Measurements from ENCODE around the gene SLAMF9.

Gene SLAMF9

DNA sequence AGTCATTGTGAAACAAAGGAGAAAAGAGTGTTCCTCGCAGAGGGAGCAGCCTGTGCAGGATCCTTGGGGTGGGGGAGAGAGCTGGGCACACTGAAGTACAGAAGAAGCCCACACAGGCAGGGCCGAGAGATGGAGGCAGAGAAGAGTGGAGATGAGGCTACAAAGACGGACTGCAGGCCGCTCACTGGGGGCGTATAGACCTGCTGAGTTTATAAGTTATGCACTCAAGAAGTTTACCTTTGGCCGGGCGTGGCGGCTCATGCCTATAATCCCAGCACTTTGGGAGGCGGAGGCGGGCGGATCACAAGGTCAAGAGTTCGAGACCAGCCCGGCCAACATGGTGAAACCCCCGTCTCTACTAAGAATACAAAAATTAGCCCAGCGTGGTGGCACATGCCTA is 7.6 kb upstream of the SLAMF9 start:
- TF ChIP-seq CTCF (conservative IDR thresholded peaks at IDR 0.05; ENCODE audit: control insufficient read depth, insufficient read depth, low read depth, low read length), result no peak
- peak overlapping the region; percentile 50 for H3K4me3 ChIP-seq (ENCODE audit: control insufficient read depth, low read depth, low read length)
- DNase-seq (ENCODE audit: low read depth), result no peak

DNA sequence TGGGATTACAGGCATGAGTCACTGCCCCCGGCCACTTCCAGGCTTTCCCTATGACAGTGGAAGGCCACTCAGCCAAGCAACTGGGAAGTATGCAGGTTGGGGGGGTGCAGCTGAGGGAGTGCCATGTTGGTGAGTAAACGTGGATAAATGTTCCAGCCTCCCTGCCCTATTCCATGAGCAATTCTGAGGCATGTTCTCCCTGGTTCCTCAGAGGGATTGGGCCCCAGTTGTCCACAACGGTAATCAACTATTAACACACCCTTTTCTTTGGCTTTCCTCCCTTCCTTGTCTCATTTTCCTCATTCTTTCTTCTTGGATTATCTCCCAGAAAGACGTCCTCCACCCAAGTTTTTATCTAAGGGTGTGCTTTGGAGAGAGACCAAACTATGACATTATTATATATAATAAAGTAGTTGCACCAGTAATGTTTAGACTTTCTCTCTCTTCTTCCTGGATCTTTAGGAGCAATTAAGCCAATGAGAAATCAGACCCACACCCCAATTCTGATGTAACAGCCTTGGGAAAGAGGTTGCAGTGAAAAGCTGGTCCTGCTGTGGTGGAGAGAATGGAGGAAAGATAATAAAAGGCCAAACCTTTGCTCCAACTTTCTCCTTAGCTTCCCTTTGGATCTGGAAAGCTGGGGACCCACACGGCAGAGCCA is 6.8 kb upstream of the SLAMF9 start:
- DNase-seq (ENCODE audit: low read depth), result peak; percentile 97
- no peak for TF ChIP-seq CTCF (conservative IDR thresholded peaks at IDR 0.05; ENCODE audit: control insufficient read depth, insufficient read depth, low read depth, low read length)
- H3K4me3 ChIP-seq (ENCODE audit: control insufficient read depth, low read depth, low read length), result peak overlapping the region; percentile 50

- peak; percentile 46 for DNase-seq (ENCODE audit: low read depth)
- TF ChIP-seq CTCF (conservative IDR thresholded peaks at IDR 0.05; ENCODE audit: control insufficient read depth, insufficient read depth, low read depth, low read length), result no peak
- no peak overlapping the region for H3K4me3 ChIP-seq (ENCODE audit: control insufficient read depth, low read depth, low read length)
These were observed 5.4 kb upstream of the SLAMF9 start for GRCh38 chr1:159959451-159959850.

GRCh38 chr1:159958719-159959380 is 4.8 kb upstream of the SLAMF9 start:
- DNase-seq (ENCODE audit: low read depth), result no peak
- no peak overlapping the region for H3K4me3 ChIP-seq (ENCODE audit: control insufficient read depth, low read depth, low read length)
- TF ChIP-seq CTCF (conservative IDR thresholded peaks at IDR 0.05; ENCODE audit: control insufficient read depth, insufficient read depth, low read depth, low read length), result no peak

- no peak overlapping the region for H3K4me3 ChIP-seq (ENCODE audit: control insufficient read depth, low read depth, low read length)
- TF ChIP-seq CTCF (conservative IDR thresholded peaks at IDR 0.05; ENCODE audit: control insufficient read depth, insufficient read depth, low read depth, low read length), result no peak
- no peak for DNase-seq (ENCODE audit: low read depth)
These were observed 3.8 kb upstream of the SLAMF9 start for GRCh38 chr1:159957824-159958268.

- no peak for TF ChIP-seq CTCF (conservative IDR thresholded peaks at IDR 0.05; ENCODE audit: control insufficient read depth, insufficient read depth, low read depth, low read length)
These were observed 1.4 kb upstream of the SLAMF9 start for GRCh38 chr1:159955456-159955855.

More at GRCh38 chr1:159955456-159955855, 1.4 kb upstream of the SLAMF9 start:
- no peak overlapping the region for H3K4me3 ChIP-seq (ENCODE audit: control insufficient read depth, low read depth, low read length)
- DNase-seq (ENCODE audit: low read depth), result no peak

Measured in fibroblast of mammary gland (primary cell).